ENCODE measurements around the gene AVPR1B.
"Not testable (repeated sequence)": the region's sequence is repeated elsewhere in the genome, so short reads cannot be mapped to it uniquely, and the experiment has no call there.

AVPR1B gene

DNA sequence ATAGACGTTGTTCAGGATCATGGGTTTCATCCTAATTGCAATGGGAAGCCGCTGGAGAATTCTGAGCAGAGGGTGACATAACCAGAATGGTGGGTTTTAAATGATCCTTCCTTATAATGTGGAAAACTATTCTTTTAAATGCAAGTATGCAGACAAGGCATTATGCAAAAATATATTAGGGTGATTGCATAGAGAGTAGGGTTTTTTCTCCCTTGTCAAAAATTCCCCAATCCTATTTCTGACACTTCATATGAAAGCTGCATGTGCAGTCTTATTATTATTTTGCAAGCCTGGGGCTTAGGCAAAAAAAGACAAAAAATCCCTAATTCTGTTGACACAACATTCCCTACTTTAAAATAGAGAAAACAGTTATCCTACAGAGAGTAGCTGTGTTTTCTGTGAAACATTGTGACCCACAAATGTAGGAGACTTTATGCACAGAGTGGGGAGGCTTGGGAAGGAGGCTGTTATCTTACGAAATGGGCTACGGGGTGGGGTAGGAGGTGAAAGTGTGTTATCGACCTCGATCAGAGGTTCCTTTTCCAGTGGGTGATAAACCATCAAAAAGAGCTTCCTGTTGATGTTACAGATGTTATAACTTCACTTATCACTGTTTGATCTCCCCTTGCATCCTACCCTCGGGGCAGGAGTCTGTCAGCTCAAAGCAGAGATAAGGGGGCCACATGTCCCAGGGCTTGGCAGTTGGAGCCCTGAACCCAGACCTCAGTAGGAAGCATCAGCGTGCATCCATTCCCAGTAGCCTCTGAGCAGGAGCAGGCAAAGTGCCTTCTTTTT, 37.0 kb downstream of the AVPR1B start:
- peak in 2 of 3 donors; percentile 44 to 62 for DNase-seq

DNA sequence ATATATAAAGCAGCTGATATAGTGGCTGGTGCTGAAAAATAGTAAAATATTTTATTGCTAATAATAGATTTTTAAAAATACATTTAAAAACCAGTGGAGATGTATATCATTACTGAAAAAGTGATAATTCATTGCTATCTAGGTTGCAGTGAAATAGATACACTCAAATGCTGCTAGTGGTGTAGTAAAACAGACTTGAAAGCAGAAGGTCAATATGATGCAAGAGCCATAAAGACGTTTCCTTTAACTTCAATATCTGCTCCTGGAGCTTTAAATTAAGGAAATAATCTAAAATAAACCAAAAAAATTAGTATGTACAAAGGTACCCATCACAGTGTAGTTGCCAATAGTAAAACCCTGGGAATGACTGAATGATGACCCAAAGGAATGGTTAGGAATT, 38.1 kb downstream of the AVPR1B start:
- DNase-seq, result peak in 2 of 3 donors; percentile 33 to 45

DNA sequence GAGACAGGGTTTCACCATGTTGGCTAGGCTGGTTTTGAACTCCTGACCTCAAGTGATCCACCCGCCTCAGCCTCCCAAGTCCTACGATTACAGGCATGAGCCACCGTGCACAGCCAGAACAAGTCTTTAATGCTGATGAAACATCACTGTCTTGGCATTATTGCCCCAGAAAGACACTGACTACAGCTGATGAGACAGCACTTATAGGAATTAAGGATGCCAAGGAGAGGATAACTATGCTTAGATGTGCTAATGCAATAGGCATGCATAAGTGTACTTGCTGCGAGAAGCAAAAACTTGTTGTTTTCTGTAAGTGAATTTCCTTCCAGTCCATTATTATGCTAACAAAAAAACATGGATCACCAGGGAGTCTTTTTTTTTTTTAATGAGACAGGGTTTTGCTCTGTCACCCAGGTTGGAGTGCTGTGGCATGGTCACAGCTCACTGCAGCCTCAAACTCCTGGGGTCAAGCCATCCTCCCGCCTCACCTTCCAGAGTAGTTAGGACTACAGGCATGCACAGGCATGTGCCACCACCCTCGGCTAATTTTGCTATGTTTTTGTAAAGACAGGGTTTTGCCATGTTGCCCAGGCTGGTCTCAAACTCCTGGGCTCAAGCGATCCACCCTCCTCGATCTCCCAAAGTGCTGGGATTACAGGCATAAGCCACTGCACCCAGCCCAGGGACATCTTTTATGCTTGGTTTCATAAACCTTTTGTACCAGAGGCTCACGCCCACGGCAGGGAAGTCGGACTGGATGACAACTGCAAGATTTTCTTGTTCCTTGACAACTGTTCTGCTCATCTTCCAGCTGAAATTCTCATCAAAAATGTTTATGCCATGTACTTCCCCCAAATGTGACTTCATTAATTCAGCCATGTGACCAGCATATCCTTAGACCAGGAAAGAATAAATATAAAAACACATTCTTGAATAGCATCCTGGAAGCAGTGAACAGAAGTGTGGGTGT, 41.1 kb downstream of the AVPR1B start:
- DNase-seq, result peak; percentile 50 to 70 (median 69)

DNA sequence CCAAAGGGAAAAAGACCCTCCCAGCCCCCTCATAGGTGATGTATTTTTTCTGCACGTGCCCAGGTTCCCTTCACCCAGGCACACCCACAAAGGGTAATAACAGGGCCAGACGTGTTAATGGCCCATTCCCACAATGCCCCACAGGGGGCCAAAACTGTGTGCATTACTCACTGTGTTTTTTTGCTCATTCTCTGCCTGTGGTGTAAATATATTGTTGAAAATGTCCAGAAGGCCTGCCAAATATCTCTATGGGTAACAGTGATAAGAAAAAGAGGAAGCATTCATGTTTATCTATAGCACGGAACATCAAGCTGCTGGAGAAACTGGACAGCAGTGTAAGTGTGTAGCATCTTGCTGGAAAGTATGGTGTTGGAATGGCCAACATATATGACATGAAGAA, 42.3 kb downstream of the AVPR1B start:
- no peak for DNase-seq

DNA sequence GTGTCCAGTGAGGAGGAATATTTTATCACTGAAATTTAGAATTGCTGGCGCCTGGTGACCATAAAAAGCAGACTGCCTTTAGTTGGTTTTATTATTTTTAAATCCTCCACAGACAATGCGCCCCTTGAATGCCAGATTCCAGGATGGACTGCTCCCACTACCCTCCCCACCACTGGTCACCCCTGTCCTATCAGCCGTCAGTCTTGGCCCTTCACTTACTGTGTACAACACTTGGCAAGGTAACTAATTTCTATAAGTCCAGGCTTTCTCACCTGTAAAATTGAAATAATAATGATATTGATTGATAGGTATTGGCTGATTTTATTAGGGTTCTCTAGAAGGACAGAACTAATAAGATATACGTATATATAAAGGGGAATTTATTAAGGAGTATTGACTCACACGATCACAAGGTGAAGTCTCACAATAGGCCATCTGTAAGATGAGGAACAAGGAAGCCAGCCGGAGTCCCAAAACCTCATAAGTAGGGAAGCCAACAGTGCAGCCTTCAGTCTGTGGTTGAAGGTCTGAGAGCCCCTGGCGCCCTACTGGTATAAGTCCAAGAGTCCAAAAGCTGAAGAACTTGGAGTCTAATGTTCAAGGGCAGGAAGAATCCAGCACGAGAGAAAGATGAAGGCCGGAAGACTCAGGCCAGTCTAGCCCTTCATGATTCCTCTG, 46.4 kb downstream of the AVPR1B start:
- DNase-seq, result peak; percentile 62 to 65 (median 64)

DNA sequence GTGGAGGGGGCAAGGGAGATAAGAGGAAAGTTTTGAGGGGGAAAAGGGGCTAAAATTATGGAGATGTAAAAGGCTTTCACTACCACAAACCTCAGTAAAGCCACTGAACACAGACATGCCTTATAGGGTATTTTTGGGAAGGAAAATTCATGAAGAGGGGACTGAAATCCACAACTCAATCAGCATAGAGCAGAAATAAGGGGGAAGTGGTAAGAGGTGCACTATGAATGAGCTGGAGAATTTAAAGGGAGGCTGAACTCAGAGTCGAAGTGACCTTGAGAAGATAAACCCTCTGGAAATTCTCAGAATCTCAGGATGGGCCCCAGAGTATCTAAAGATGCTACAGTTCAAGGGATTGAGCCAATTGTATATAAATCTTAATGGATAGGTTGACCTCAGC, 48.9 kb downstream of the AVPR1B start:
- no peak for DNase-seq

DNA sequence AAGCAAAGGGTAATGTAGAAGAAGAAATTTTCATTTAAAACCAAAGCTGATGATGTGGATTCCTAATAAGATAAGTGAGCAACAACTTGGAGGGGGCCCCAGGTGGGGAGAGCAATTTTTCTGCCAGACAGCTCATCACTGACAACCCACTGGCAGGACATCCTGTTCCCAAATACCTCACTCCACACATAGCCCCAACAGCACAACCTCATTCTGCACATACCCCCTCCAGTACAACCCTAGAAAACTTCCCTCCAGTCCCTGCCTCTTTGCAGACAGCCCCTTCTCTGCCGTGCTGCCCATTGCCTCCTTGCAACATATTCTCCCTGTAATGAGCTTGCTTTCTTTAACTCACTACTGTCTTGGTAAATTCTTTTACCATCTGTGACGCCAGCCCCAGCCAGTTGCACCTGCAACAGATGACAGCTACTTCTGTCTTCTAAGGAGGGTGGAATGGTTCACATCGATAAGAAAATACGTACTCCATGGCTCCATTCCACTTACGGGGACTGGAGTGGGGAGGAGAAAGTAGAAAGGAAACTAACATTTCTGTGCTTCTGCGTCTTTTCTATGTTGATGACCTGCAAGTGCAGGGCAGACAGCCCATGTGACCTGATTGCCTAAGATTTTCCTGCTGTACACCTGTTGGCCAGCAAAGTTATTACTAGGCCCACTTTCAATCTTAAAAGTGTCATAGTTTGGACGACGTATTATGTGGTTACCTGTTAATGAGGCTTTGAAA, 49.5 kb downstream of the AVPR1B start:
- DNase-seq, result no peak

DNA sequence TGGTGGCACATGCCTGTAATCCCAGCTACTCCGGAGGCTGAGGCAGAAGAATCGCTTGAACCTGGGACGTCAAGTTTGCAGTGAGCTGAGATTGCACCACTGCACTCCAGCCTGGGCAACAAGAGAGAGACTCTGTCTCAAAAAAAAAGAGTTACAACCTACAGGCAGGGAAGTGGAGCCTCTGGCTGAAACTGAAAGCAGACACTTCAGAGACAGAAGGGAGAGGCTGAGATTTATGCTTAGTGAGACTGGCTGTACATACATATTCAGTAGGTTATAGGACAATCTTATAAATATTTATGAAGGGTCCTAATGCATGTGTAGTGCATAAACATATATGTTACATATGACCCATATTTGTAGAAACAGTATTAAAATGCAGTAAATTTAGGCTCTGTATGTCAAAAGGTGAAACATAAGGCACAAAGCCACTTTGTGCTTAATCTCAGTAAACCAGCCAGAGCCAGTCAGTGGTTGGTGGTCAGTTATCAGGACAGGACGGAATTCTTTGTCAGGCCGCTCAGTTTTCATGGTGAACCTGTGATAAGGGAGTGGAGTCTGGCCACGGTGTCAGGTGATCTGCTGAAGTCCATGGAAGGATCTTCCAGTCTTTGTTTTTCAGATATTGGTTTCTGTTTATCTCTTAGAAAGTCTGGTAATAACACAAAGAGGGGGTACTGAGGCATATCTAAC, 50.6 kb downstream of the AVPR1B start:
- DNase-seq, result peak; percentile 51 to 63 (median 57)

DNA sequence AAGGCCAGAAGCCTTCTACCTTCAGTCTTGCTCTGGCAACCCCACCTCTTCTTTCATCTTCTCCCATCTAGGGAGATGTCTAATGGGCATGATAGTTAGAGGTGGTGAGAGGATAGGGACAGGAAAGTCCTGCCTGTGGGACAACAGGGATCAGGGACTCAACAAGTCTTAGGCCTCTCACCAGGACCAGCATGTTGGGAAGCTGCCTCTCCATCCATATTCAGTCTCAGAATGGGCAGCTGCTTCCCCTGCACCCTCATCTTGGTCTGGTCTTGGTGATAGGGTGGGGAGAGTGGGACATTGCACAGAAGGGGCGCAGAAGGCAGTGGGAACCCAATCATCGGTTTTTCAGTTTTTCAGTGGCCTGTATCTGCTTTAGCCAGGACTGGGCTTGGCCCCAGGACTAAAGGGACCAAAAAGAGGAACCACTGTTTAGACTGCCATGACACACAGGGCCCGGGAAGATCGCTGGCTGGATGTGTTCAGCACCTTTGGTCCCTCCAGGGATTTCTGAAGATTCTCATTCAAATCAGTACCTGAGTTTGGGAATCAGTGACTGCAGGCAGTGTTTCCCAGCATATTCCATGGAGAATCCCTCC, 51.5 kb downstream of the AVPR1B start:
- DNase-seq, result peak; percentile 43 to 51 (median 49)

DNA sequence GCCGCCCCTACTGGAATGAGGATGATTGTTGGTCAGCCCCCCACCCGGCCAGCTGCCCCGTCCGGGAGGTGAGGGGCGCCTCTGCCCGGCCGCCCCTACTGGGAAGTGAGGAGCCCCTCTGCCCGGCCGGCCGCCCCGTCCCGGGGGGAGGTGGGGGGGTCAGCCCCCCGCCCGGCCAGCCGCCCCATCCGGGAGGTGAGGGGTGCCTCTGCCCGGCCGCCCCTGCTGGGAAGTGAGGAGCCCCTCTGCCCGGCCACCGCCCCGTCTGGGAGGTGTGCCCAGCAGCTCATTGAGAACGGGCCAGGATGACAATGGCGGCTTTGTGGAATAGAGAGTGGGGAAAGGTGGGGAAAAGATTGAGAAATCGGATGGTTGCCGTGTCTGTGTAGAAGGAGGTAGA, 52.7 kb downstream of the AVPR1B start:
- not testable (repeated sequence) for DNase-seq

DNA sequence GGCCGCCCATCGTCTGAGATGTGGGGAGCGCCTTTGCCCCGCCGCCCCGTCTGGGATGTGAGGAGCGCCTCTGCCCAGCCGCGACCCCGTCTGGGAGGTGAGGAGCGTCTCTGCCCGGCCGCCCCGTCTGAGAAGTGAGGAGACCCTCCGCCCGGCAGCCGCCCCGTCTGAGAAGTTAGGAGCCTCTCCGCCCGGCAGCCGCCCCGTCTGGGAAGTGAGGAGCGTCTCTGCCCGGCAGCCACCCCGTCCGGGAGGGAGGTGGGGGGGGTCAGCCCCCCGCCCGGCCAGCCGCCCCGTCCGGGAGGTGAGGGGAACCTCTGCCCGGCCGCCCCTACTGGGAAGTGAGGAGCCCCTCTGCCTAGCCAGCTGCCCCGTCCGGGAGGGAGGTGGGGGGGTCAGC, 53.2 kb downstream of the AVPR1B start:
- not testable (repeated sequence) for DNase-seq

DNA sequence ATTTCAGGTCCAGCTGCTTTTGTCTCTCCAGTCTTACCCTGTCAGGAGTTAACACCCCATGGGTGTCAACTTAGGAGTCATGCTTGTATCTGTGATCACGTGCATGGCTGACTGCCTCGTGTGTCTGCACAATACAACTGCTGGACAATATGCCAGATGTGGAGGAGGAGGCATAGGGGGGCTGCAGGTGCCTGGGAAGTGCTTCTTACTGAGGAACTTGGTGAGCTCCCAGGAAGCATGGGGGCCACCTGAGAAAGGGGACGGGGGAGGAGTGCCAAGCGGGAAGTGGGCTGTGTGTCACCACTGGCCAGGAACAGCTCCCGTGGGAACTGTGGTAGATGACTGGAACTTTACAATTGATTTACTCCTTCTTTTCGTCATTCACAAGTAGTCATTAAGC, 54.7 kb downstream of the AVPR1B start:
- DNase-seq, result no peak

DNA sequence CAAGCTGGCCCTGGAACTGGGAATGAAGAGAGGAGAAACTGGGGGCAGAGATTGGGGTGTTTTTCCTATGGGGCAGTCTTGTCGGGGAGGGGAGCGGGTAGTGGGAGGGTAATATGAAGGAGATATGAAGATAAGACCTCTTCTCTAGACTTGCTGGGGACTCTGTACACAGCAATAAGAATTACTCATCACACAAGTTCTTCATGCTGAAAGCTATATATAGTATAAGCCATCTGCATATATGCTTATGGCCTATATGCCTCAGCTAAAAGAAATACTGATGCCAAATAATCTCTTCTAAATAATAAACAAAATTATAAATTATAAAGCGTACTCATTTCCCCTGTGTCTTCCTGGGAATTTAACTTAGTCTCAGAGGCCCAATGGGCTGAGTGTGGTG, 56.3 kb downstream of the AVPR1B start:
- no peak for DNase-seq
